Sigmoid colon (tissue), 7 donors: Measurements from ENCODE around the gene NUCB2. TPM values are rescaled to one million over a fixed set of nuclear protein-coding genes. Genes with fewer than 3 reads are reported as not detected.

Experiments used
- DNase-seq: peaks from one replicate; pipeline ENCODE4 v3.0.0-alpha.2; 2019
- H3K27ac ChIP-seq, 4 donors: fragments of 200-600 bp; sonication (generic); one replicate each; pipeline ENCODE4 v1.5.1; 2016 to 2019; ENCODE audit warnings: mild to moderate bottlenecking in 1 of 4
- H3K27me3 ChIP-seq, 3 donors: fragments of 200-600 bp; sonication (generic); one replicate each; pipeline ENCODE4 v1.5.1; 2019; ENCODE audit warnings: mild to moderate bottlenecking in 1 of 3
- H3K36me3 ChIP-seq, 4 donors: fragments of 200-600 bp; sonication (generic); one replicate each; pipeline ENCODE4 v1.5.1; 2016 to 2019
- H3K4me1 ChIP-seq, 4 donors: fragments of 200-600 bp; sonication (generic); one replicate each; pipeline ENCODE4 v1.5.1; 2017 to 2019
- H3K4me3 ChIP-seq, 4 donors: fragments of 200-600 bp; sonication (generic); one replicate each; pipeline ENCODE4 v1.5.1; 2017 to 2019; ENCODE audit warnings: mild to moderate bottlenecking in 2 of 4, moderate library complexity in 1 of 4
- H3K9me3 ChIP-seq, 4 donors: fragments of 200-600 bp in 3 of 4; sonication (generic) in 3 of 4; one replicate each; pipeline versions ENCODE4 v1.5.1 to v1.6.1; 2013 to 2019
- EP300 ChIP-seq, 4 donors: sonication (generic); formaldehyde crosslinking; IDR thresholded peaks; one replicate each; pipeline ENCODE4 v1.6.1; 2017; ENCODE audit warnings: antibody characterized with exemption in 4 of 4
- POLR2A ChIP-seq, 2 donors: fragments of 450-650 bp; IDR thresholded peaks; one replicate each; pipeline ENCODE4 v1.6.1; 2016; ENCODE audit warnings: antibody characterized with exemption in 2 of 2, mild to moderate bottlenecking in 2 of 2, moderate library complexity in 2 of 2
- POLR2AphosphoS5 ChIP-seq, 4 donors: sonication (generic); formaldehyde crosslinking; IDR thresholded peaks; one replicate each; pipeline ENCODE4 v1.6.1; 2017; ENCODE audit warnings: antibody characterized with exemption in 4 of 4
- WGBS, 2 donors: extraction: QIAGEN DNeasy Blood & Tissue Kit; methylation state at CpG; one replicate each; pipeline ENCODE4 v1.1.7; 2013; 5-methylcytosine and 5-hydroxymethylcytosine counted together
- intact Hi-C: fragments of 100-400 bp; cut with DNase I; formaldehyde crosslinking; loops from one replicate; pipeline ENCODE4 v1.15.1; 2023
- polyA plus RNA-seq, 3 donors: library from polyadenylated mRNA; stranded (reverse); fragments of 200-250 nt; gene quantifications; one replicate each; pipeline ENCODE4 v1.2.3, GENCODE V29; 2013
- total RNA-seq, 4 donors: library from RNA; depleted of rRNA; stranded (reverse); fragments of >200 nt; gene quantifications; one replicate each; pipeline ENCODE4 v1.1.0, GENCODE V29; 2016
- TF ChIP-seq, protein P1 (sequence below), 4 experiments: fragments of 450-650 bp in 3 of 4; fragments of 200-600 bp in 1 of 4; IDR thresholded peaks; one replicate each; pipeline ENCODE4 v1.5.1; 2016 to 2019; ENCODE audit warnings: antibody characterized with exemption in 4 of 4, mild to moderate bottlenecking in 3 of 4, moderate library complexity in 2 of 4
- donor health status: healthy with polysubstance abuse.
- donor health status: Bipolar disorder and iron deficiency.
- donor health status: healthy.

NUCB2 gene
- total and polyA plus RNA-seq, 7 donors, result 19.8 to 68.3 (median 39.2) TPM

DNA sequence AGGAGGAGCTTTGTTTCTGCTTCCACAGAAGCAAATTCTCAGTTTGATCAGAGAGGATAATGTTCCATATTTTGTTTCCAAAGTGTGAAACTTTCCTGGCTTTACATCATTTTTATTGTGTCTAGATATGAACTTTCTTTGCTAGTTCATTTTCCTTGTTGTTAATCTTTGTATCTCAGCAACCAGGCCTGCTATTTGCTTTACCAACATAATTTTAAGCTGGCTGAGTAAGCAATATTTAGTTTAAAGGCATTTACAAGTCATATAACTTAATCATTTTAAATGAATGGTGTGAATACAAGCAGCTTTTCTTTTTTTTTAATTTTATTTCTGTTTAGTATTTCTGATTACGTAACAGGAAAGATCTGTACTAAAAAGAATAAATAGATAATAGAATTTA, 15.2 kb downstream of the NUCB2 start:
- H3K4me1 ChIP-seq, result peaks cover 0 to 6% (median 5%) of the 10 kb centered on the region in 4 donors
- no peaks in the 10 kb centered on the region for H3K9me3 ChIP-seq
- no peak overlapping the region for H3K27ac ChIP-seq
- intact Hi-C loops, result no loop called here
- 64 to 83% methylated on average over 1 of the region's 1 CpG for WGBS, 2 donors
- DNase-seq, result no peak
- no peaks in the 10 kb centered on the region for H3K27me3 ChIP-seq
- TF ChIP-seq POLR2A (IDR thresholded peaks at IDR 0.05) (no peak), POLR2AphosphoS5 (IDR thresholded peaks at IDR 0.05) (no peak), EP300 (IDR thresholded peaks at IDR 0.05) (no peak)
- TF ChIP-seq, protein P1, sequence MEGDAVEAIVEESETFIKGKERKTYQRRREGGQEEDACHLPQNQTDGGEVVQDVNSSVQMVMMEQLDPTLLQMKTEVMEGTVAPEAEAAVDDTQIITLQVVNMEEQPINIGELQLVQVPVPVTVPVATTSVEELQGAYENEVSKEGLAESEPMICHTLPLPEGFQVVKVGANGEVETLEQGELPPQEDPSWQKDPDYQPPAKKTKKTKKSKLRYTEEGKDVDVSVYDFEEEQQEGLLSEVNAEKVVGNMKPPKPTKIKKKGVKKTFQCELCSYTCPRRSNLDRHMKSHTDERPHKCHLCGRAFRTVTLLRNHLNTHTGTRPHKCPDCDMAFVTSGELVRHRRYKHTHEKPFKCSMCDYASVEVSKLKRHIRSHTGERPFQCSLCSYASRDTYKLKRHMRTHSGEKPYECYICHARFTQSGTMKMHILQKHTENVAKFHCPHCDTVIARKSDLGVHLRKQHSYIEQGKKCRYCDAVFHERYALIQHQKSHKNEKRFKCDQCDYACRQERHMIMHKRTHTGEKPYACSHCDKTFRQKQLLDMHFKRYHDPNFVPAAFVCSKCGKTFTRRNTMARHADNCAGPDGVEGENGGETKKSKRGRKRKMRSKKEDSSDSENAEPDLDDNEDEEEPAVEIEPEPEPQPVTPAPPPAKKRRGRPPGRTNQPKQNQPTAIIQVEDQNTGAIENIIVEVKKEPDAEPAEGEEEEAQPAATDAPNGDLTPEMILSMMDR (IDR thresholded peaks at IDR 0.05), result no peak
- peaks cover 0 to 43% (median 6%) of the 10 kb centered on the region in 4 donors for H3K36me3 ChIP-seq
- no peak overlapping the region for H3K4me3 ChIP-seq

DNA sequence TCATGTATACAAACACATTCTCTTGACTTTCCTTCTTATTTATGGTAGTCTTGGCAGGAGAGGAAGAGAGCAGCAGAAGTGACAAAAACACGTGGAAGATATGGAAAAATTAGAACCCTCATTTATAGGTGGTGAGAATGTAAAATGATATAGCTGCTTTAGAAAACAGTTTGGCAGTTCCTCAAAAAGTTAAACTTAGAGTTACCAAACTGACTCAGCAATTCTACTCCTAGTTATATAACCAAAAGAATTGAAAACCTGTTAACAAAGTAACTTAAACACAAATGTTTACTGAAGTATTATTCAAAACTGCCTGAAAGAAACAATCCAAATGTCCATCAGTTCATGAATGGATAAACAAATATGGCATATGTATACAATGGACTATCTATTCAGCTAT, 16.8 kb downstream of the NUCB2 start:
- TF ChIP-seq, protein P1 (IDR thresholded peaks at IDR 0.05), result no peak
- TF ChIP-seq EP300 (IDR thresholded peaks at IDR 0.05) (no peak), POLR2AphosphoS5 (IDR thresholded peaks at IDR 0.05) (no peak), POLR2A (IDR thresholded peaks at IDR 0.05) (no peak)
- Histone ChIP-seq H3K36me3 (peaks cover 0 to 31% (median 5%) of the 10 kb centered on the region in 4 donors), H3K27me3 (no peaks in the 10 kb centered on the region), H3K27ac (no peak overlapping the region), H3K9me3 (no peaks in the 10 kb centered on the region), H3K4me1 (peaks cover 0 to 6% (median 5%) of the 10 kb centered on the region in 4 donors), H3K4me3 (no peak overlapping the region)
- 33 to 59% methylated on average over 1 of the region's 1 CpG for WGBS, 2 donors
- no peak for DNase-seq
- intact Hi-C loops, result no loop called here

DNA sequence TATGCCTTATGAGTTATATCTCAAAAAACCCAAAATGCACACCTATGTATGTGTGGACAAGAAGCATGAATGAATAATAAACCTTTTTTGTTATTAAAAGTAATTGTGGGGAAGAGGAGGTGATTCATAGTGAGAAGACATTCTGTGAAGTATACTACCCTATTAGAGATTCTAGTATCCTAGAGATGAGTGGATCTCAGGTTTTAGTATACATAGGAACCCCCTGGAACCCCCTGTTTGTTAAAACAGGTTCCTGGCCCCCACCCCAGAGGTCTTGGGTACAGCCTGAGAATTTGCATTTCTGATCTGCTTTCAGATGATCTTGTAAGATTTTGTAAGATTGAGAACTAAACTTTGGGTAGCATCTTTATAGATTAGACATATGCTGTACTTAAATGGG, 17.5 kb downstream of the NUCB2 start:
- no peak for TF ChIP-seq EP300 (IDR thresholded peaks at IDR 0.05)
- no peak for TF ChIP-seq POLR2AphosphoS5 (IDR thresholded peaks at IDR 0.05)
- no peak for TF ChIP-seq POLR2A (IDR thresholded peaks at IDR 0.05)
- TF ChIP-seq, protein P1 (IDR thresholded peaks at IDR 0.05), result no peak

DNA sequence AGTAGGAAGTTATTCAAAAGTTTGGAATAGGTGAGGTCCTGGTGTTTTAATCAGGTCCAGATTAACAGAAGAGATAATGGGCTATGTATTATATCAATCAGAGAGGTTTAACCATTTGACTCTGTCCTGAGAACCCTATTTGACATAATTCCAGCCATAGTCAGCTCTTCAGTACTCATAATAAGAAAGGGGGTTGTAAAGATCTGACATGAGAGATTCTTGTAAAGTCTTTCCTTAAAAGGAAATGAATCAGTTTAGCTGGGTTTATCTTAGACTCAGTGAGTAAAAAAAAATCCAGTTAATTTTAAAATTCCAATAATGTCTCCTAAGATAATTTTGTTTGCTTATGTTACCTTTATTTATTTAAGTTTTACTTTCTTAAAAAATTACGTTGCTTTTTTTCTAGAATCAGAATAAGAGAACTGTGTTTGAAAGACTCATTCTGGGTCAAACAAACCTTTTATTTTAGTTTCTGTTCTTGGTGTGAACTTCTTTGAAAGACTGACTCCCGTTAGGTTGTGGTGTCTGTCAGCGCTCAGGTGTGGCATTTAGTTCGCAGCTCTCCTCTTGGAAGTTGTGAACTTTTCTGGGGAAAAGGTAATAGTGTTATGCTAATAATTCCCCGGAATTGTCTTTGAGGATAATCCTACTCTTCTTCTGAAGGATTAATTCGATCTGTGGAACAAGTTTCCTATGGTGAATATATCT, 20.5 kb downstream of the NUCB2 start:
- TF ChIP-seq POLR2A (IDR thresholded peaks at IDR 0.05), result no peak
- TF ChIP-seq EP300 (IDR thresholded peaks at IDR 0.05), result no peak
- no peak for TF ChIP-seq POLR2AphosphoS5 (IDR thresholded peaks at IDR 0.05)
- TF ChIP-seq, protein P1 (IDR thresholded peaks at IDR 0.05), result no peak
- intact Hi-C loops, result no loop called here
- no peak for DNase-seq
- H3K4me3 ChIP-seq, result no peak overlapping the region
- H3K36me3 ChIP-seq, result peaks cover 0 to 34% (median 8%) of the 10 kb centered on the region in 4 donors
- H3K27ac ChIP-seq, result no peak overlapping the region
- 76 to 85% methylated on average over 6 of the region's 6 CpGs for WGBS, 2 donors
- no peaks in the 10 kb centered on the region for H3K27me3 ChIP-seq
- H3K4me1 ChIP-seq, result peaks cover 0 to 6% (median 5%) of the 10 kb centered on the region in 4 donors
- H3K9me3 ChIP-seq, result no peaks in the 10 kb centered on the region

More for the DNA sequence above, 17.5 kb downstream of the NUCB2 start:
- peaks cover 0 to 6% (median 5%) of the 10 kb centered on the region in 4 donors for H3K4me1 ChIP-seq
- H3K4me3 ChIP-seq, result no peak overlapping the region
- DNase-seq, result no peak
- H3K36me3 ChIP-seq, result peaks cover 0 to 29% (median 5%) of the 10 kb centered on the region in 4 donors
- no peak overlapping the region for H3K27ac ChIP-seq
- H3K27me3 ChIP-seq, result no peaks in the 10 kb centered on the region
- intact Hi-C loops, result no loop called here
- no peaks in the 10 kb centered on the region for H3K9me3 ChIP-seq
